ENCODE results near the gene SLC24A4. TPM values are rescaled to one million over a fixed set of nuclear protein-coding genes. Genes with fewer than 3 reads are reported as not detected.

Gene SLC24A4
- total and polyA plus RNA-seq, 5 donors from 2014 or later, result 0.91 TPM; not detected in 4

GRCh38 chr14:92538412-92538985 lies 215.5 kb downstream of the SLC24A4 start:
- H3K27ac ChIP-seq (ENCODE audit: insufficient read depth, low read length, poor library complexity, severe bottlenecking), result no peak overlapping the region
- no peak overlapping the region for H3K4me3 ChIP-seq (ENCODE audit: low read depth, low read length)
- H3K36me3 Mint-ChIP-seq, result no peaks in the 10 kb centered on the region
- H3K4me3 Mint-ChIP-seq, result peak overlapping the region in 3 of 4 donors; percentile 10 to 31 (median 31)
- peaks cover 12 to 63% (median 26%) of the 10 kb centered on the region in 4 donors for H3K4me1 Mint-ChIP-seq
- DNase-seq, result peak in 1 of 3 donors; percentile 68
- H3K9me3 ChIP-seq (ENCODE audit: control insufficient read depth in 2 of 2, low read length in 2 of 2), result no peaks in the 10 kb centered on the region
- peak in 1 of 2 donors; percentile 64 for ATAC-seq (ENCODE audit: low read depth in 2 of 2)
- no peaks in the 10 kb centered on the region for H3K36me3 ChIP-seq (ENCODE audit: control insufficient read depth, insufficient read depth, low read length)
- H3K27me3 ChIP-seq (ENCODE audit: control insufficient read depth, insufficient read depth, low read length), result no peaks in the 10 kb centered on the region
- H3K27me3 Mint-ChIP-seq, result no peaks in the 10 kb centered on the region
- H3K27ac Mint-ChIP-seq, result peak overlapping the region in 2 of 3 donors; percentile 49 to 83
- H3K9me3 Mint-ChIP-seq, result no peaks in the 10 kb centered on the region
- peaks cover 26% of the 10 kb centered on the region for H3K4me1 ChIP-seq (ENCODE audit: control insufficient read depth, insufficient read depth, low read length, poor library complexity, severe bottlenecking)

GRCh38 chr14:92539419-92539818 lies 216.5 kb downstream of the SLC24A4 start:
- Histone ChIP-seq H3K27me3 (ENCODE audit: control insufficient read depth, insufficient read depth, low read length) (no peaks in the 10 kb centered on the region), H3K27ac (ENCODE audit: insufficient read depth, low read length, poor library complexity, severe bottlenecking) (no peak overlapping the region), H3K9me3 (ENCODE audit: control insufficient read depth in 2 of 2, low read length in 2 of 2) (no peaks in the 10 kb centered on the region), H3K4me1 (ENCODE audit: control insufficient read depth, insufficient read depth, low read length, poor library complexity, severe bottlenecking) (peaks cover 26% of the 10 kb centered on the region), H3K4me3 (ENCODE audit: low read depth, low read length) (no peak overlapping the region), H3K36me3 (ENCODE audit: control insufficient read depth, insufficient read depth, low read length) (no peaks in the 10 kb centered on the region)
- Mint-ChIP-seq H3K9me3 (no peaks in the 10 kb centered on the region), H3K4me3 (peak overlapping the region in 2 of 4 donors; percentile 5 to 28), H3K27me3 (no peaks in the 10 kb centered on the region), H3K27ac (peak overlapping the region in 2 of 3 donors; percentile 52 to 83), H3K4me1 (peaks cover 12 to 63% (median 25%) of the 10 kb centered on the region in 4 donors), H3K36me3 (no peaks in the 10 kb centered on the region)
- ATAC-seq (ENCODE audit: low read depth in 2 of 2) (no peak), DNase-seq (no peak)

GRCh38 chr14:92539875-92540274 lies 216.9 kb downstream of the SLC24A4 start:
- Mint-ChIP-seq H3K27me3 (no peaks in the 10 kb centered on the region), H3K4me1 (peaks cover 12 to 59% (median 25%) of the 10 kb centered on the region in 4 donors), H3K9me3 (no peaks in the 10 kb centered on the region), H3K36me3 (no peaks in the 10 kb centered on the region), H3K4me3 (no peak overlapping the region), H3K27ac (peak overlapping the region in 2 of 3 donors; percentile 9 to 83)
- Histone ChIP-seq H3K27me3 (ENCODE audit: control insufficient read depth, insufficient read depth, low read length) (no peaks in the 10 kb centered on the region), H3K4me1 (ENCODE audit: control insufficient read depth, insufficient read depth, low read length, poor library complexity, severe bottlenecking) (peaks cover 26% of the 10 kb centered on the region), H3K27ac (ENCODE audit: insufficient read depth, low read length, poor library complexity, severe bottlenecking) (no peak overlapping the region), H3K4me3 (ENCODE audit: low read depth, low read length) (no peak overlapping the region), H3K9me3 (ENCODE audit: control insufficient read depth in 2 of 2, low read length in 2 of 2) (no peaks in the 10 kb centered on the region), H3K36me3 (ENCODE audit: control insufficient read depth, insufficient read depth, low read length) (no peaks in the 10 kb centered on the region)
- DNase-seq (peak in 1 of 3 donors; percentile 39), ATAC-seq (ENCODE audit: low read depth in 2 of 2) (no peak)

GRCh38 chr14:92540472-92541048 lies 217.6 kb downstream of the SLC24A4 start:
- Histone ChIP-seq H3K4me3 (ENCODE audit: low read depth, low read length) (no peak overlapping the region), H3K4me1 (ENCODE audit: control insufficient read depth, insufficient read depth, low read length, poor library complexity, severe bottlenecking) (peaks cover 21% of the 10 kb centered on the region), H3K36me3 (ENCODE audit: control insufficient read depth, insufficient read depth, low read length) (no peaks in the 10 kb centered on the region), H3K27me3 (ENCODE audit: control insufficient read depth, insufficient read depth, low read length) (no peaks in the 10 kb centered on the region), H3K9me3 (ENCODE audit: control insufficient read depth in 2 of 2, low read length in 2 of 2) (no peaks in the 10 kb centered on the region), H3K27ac (ENCODE audit: insufficient read depth, low read length, poor library complexity, severe bottlenecking) (no peak overlapping the region)
- Mint-ChIP-seq H3K4me3 (no peak overlapping the region), H3K36me3 (no peaks in the 10 kb centered on the region), H3K27me3 (no peaks in the 10 kb centered on the region), H3K9me3 (no peaks in the 10 kb centered on the region), H3K4me1 (peaks cover 5 to 52% (median 19%) of the 10 kb centered on the region in 4 donors), H3K27ac (peak overlapping the region in 1 of 3 donors; percentile 83)
- ATAC-seq (ENCODE audit: low read depth in 2 of 2), result no peak
- DNase-seq, result no peak

GRCh38 chr14:92542766-92543554 lies 220.0 kb downstream of the SLC24A4 start:
- no peaks in the 10 kb centered on the region for H3K27me3 ChIP-seq (ENCODE audit: control insufficient read depth, insufficient read depth, low read length)
- H3K27ac ChIP-seq (ENCODE audit: insufficient read depth, low read length, poor library complexity, severe bottlenecking), result no peak overlapping the region
- H3K4me3 ChIP-seq (ENCODE audit: low read depth, low read length), result no peak overlapping the region
- H3K4me1 ChIP-seq (ENCODE audit: control insufficient read depth, insufficient read depth, low read length, poor library complexity, severe bottlenecking), result peaks cover 16% of the 10 kb centered on the region
- Mint-ChIP-seq H3K9me3 (no peaks in the 10 kb centered on the region), H3K36me3 (no peaks in the 10 kb centered on the region), H3K27me3 (no peaks in the 10 kb centered on the region), H3K4me3 (peak overlapping the region in 1 of 4 donors; percentile 43), H3K4me1 (peaks cover 5 to 40% (median 14%) of the 10 kb centered on the region in 4 donors), H3K27ac (no peak overlapping the region)
- no peaks in the 10 kb centered on the region for H3K9me3 ChIP-seq (ENCODE audit: control insufficient read depth in 2 of 2, low read length in 2 of 2)
- DNase-seq, result peak in 1 of 3 donors; percentile 58
- no peak for ATAC-seq (ENCODE audit: low read depth in 2 of 2)
- H3K36me3 ChIP-seq (ENCODE audit: control insufficient read depth, insufficient read depth, low read length), result no peaks in the 10 kb centered on the region

GRCh38 chr14:92544051-92544720 lies 221.2 kb downstream of the SLC24A4 start:
- peak overlapping the region in 1 of 3 donors; percentile 71 for H3K27ac Mint-ChIP-seq
- Histone ChIP-seq H3K9me3 (ENCODE audit: control insufficient read depth in 2 of 2, low read length in 2 of 2) (no peaks in the 10 kb centered on the region), H3K27me3 (ENCODE audit: control insufficient read depth, insufficient read depth, low read length) (no peaks in the 10 kb centered on the region), H3K27ac (ENCODE audit: insufficient read depth, low read length, poor library complexity, severe bottlenecking) (no peak overlapping the region), H3K4me1 (ENCODE audit: control insufficient read depth, insufficient read depth, low read length, poor library complexity, severe bottlenecking) (peaks cover 4% of the 10 kb centered on the region), H3K36me3 (ENCODE audit: control insufficient read depth, insufficient read depth, low read length) (no peaks in the 10 kb centered on the region), H3K4me3 (ENCODE audit: low read depth, low read length) (no peak overlapping the region)
- H3K36me3 Mint-ChIP-seq, result no peaks in the 10 kb centered on the region
- H3K4me1 Mint-ChIP-seq, result peaks cover 0 to 29% (median 8%) of the 10 kb centered on the region in 4 donors
- DNase-seq (no peak), ATAC-seq (ENCODE audit: low read depth in 2 of 2) (no peak)
- H3K4me3 Mint-ChIP-seq, result no peak overlapping the region
- no peaks in the 10 kb centered on the region for H3K9me3 Mint-ChIP-seq
- H3K27me3 Mint-ChIP-seq, result no peaks in the 10 kb centered on the region

- no peak overlapping the region for H3K27ac ChIP-seq (ENCODE audit: insufficient read depth, low read length, poor library complexity, severe bottlenecking)
- DNase-seq (no peak), ATAC-seq (ENCODE audit: low read depth in 2 of 2) (no peak)
- Mint-ChIP-seq H3K4me3 (peak overlapping the region in 1 of 4 donors; percentile 56), H3K9me3 (no peaks in the 10 kb centered on the region), H3K27me3 (no peaks in the 10 kb centered on the region), H3K27ac (peak overlapping the region in 2 of 3 donors; percentile 20 to 70), H3K36me3 (no peaks in the 10 kb centered on the region), H3K4me1 (peaks cover 5 to 17% (median 11%) of the 10 kb centered on the region in 4 donors)
- H3K36me3 ChIP-seq (ENCODE audit: control insufficient read depth, insufficient read depth, low read length), result no peaks in the 10 kb centered on the region
- no peaks in the 10 kb centered on the region for H3K27me3 ChIP-seq (ENCODE audit: control insufficient read depth, insufficient read depth, low read length)
- H3K4me1 ChIP-seq (ENCODE audit: control insufficient read depth, insufficient read depth, low read length, poor library complexity, severe bottlenecking), result peaks cover 5% of the 10 kb centered on the region
- H3K4me3 ChIP-seq (ENCODE audit: low read depth, low read length), result no peak overlapping the region
- no peaks in the 10 kb centered on the region for H3K9me3 ChIP-seq (ENCODE audit: control insufficient read depth in 2 of 2, low read length in 2 of 2)
Observed at GRCh38 chr14:92546347-92547053, 223.5 kb downstream of the SLC24A4 start.
